Stimulated activated naive CD4-positive, alpha-beta T cell treated with Interleukin-2 at 50 U/mL for 16 hours (primary cell): Measurements from ENCODE around the gene P3H2.
"Not testable (repeated sequence)": the region's sequence is repeated elsewhere in the genome, so short reads cannot be mapped to it uniquely, and the experiment has no call there.

Experiments
- DNase-seq: peaks from one replicate; lab custom pipeline; 2025; lab: John Stamatoyannopoulos, UW

Gene P3H2, protein sequence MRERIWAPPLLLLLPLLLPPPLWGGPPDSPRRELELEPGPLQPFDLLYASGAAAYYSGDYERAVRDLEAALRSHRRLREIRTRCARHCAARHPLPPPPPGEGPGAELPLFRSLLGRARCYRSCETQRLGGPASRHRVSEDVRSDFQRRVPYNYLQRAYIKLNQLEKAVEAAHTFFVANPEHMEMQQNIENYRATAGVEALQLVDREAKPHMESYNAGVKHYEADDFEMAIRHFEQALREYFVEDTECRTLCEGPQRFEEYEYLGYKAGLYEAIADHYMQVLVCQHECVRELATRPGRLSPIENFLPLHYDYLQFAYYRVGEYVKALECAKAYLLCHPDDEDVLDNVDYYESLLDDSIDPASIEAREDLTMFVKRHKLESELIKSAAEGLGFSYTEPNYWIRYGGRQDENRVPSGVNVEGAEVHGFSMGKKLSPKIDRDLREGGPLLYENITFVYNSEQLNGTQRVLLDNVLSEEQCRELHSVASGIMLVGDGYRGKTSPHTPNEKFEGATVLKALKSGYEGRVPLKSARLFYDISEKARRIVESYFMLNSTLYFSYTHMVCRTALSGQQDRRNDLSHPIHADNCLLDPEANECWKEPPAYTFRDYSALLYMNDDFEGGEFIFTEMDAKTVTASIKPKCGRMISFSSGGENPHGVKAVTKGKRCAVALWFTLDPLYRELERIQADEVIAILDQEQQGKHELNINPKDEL

DNA sequence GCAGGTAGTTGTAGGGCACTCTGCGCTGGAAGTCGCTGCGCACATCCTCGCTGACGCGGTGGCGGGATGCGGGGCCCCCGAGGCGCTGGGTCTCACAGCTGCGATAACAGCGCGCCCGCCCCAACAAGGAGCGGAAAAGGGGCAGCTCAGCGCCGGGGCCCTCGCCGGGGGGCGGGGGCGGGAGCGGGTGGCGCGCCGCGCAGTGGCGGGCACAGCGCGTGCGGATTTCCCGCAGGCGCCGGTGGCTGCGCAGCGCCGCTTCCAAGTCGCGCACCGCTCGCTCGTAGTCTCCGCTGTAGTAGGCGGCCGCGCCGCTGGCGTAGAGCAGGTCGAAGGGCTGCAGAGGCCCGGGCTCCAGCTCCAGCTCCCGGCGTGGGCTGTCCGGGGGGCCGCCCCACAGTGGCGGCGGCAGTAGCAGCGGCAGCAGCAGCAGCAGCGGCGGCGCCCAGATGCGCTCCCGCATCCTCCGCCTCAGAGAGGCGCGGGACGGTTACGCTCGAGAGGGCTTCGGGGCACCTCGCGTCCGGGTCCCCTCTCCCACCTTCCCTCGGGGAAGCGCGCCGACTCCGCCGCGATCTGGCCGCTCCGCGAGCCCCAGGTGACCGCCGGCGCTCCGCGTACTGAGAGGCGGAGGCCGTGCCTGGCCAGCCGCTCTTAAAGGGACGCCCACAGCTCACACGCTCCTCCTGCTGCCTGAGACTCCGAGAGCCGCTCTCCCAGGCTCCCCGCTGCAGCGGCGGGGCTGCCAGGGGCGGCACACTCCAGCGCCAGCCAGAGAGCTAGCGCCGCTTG, at the start of gene P3H2:
P3H2 (minus strand) TSS at position 629 of the 792 bp plus-strand sequence; CDS start at position 463, 166 bp downstream.
- DNase-seq, result no peak

DNA sequence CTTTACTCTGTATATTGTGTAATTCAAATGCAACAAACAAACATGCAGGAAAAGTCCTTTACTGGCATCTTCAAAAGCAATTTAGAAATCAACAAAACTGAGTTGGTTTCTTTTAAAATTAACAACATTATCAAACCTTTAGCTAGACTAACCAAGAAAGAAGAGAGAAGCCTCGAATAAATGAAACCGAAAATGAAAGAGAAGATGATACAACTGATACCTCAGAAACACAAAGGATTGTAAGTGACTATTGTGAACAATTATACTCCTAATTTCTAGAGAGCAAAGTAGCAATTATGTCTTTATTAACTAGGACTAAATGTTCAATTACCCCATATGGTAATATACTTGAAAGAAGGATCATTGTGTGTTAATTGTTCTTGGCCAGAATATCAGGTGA, 49.2 kb upstream of the P3H2 start:
- DNase-seq, result no peak

DNA sequence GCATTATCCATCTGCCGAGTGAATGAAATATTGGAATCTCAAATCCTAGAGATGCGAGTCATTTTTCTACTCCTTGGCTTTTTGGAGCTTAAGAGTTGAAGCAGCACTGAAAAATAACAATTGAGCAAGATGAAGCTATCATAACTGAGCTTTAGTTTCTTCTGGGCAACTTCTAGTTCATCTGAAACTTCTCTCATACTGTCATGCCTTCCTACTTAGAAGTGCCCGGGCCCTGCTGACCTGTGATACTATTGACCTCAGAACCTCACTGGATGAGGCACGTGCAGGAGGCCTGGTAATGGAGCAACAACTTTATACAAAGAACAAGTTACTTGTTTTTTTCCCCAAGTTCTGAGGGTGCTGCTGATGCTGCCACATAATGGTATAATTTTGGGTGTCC, 48.5 kb upstream of the P3H2 start:
- DNase-seq, result no peak

DNA sequence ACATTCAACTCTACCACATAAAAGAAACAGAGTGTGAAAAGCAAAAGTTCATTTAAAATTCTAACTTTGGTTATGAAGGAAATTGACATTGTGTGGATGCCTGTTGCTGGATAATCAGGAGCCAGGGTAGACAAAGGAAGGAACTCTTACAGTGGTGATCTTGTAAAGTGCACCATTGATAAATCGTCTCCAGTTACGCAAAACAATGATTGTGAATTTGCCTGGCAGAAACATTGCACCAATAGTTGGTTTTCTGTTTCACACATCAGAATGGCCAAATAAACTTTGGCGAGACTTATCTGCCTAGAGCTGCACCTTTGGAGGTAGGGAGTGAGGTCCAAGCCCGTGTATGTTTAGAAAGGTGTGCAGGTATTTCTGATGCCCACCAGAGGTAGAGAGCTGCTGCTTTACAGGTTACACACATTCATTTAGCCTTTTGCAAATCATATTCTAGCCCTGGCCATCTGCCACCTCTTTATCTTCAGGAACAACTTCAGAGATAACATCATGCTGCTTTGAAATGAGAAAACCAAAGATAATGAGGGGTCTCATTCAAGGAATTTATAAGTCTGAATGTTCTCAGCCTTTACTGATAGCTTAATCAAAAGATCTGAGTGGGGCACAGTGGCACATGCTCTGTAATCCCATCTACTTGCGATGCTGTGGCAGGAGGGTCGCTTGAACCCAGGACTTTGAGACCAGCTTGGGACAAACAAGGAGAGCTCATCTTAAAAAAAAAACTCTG, 47.4 kb upstream of the P3H2 start:
- no peak for DNase-seq

DNA sequence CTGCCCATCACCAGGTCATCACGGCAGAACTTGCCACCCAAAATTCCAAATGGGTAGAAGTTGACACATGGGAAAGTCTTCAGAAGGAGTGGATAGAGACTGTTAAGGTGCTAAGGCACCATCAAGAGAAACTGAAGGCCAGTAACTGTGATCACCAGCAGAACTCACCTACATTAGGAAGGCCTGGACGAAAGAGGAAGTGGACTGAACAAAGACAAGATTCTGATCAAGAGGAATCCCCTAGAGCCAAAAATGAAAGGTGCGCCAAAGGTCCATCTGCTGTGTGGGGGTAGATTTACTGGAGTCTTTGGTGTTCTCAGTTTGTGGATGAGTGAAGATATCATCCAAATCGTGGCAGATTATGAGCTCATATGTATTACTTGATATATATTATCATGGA, 46.3 kb upstream of the P3H2 start:
- no peak for DNase-seq

DNA sequence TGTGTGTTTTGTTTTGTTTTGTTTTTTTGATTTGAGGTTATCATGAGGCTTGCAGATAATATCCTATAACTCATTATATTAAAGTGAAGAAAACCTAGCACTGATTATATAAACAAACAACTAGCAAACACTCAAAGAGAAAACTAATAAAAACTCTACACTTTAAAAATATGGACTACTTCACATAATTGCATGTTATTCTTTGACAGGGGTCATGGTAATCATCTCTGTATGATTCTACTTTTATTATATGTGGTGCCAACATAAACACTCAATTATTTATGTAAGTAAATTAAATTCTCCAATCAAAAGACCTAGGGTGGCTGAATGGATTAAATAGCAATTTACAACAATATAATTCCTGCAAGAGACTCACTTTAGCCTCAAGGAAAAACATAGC, 44.6 kb upstream of the P3H2 start:
- no peak for DNase-seq

DNA sequence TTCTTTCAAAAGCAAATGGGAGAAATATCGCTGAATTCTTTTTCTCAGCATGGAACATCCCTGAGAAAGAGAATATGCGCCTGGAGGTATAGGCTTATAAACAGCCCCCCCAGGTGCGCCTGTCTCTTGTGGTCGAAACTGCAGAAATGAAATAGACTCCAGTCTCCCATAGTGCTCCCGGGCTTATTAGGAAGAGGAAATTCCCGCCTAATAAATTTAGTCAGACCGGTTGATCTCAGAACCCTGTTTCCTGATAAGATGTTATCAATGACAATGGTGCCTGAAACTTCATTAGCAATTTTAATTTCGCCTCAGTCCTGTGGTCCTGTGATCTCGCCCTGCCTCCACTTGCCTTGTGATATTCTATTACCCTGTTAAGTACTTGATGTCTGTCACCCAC, 41.3 kb upstream of the P3H2 start:
- DNase-seq, result not testable (repeated sequence)

DNA sequence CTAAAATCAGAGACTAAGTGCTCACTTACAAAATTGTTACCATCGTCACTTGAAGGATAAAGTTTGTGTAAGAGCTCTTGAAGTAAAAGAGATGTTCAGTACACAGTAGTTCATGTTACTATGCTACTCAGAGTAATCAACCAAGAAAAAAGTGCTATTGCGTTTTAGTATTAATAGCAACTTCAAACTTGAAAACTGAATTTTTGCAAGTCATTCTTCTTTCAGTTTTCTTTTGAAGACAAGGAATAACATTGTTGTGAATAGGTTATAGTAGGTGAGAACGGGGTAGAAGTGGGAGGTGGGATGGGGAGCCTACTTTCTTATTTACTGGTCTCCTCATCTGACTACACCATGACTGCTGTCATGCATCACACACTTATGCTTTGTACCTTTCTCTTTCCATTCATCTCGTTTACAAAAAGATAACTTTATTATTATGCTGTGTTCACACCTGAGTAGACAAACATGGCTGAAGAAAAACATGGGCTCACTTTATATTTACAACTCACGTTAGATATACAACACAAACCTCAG, 39.3 kb upstream of the P3H2 start:
- DNase-seq, result no peak

DNA sequence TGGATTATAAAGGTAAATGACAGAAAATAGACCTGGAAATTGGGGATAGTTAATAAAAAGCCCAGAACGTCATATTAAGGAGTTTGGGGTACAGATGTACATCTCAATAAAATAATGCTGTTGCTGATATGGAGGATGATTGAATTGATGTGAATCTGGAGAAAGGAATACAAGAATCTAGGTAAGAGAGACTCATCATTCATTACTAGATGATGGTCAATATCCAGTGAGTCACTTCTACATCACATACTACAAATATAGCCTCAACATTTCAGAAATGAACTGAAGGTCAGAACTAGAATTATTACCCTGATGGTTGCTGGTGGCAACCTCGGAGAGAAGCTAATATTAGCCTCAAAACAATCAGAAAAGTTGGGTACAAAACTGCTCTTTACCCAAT, 37.6 kb upstream of the P3H2 start:
- DNase-seq, result no peak

DNA sequence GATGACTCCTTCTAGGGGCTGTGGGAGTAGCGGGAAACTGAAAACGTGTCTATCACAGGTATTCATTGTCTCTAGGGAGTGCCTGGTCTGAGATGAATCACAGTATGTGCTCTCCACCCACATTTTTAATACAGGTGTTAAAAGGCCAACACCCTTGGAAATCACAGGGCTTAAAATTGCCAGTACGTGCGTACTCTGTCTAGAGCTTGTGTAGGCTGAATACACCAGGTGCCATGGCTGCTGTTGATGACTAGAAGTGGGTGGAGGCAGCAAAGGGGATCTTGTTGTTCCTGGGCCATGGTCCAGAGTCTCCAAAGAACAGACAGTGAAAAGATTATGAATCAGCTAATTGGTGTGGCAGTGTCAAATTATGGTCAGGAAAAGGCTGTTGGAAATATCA, 35.1 kb upstream of the P3H2 start:
- DNase-seq, result no peak

DNA sequence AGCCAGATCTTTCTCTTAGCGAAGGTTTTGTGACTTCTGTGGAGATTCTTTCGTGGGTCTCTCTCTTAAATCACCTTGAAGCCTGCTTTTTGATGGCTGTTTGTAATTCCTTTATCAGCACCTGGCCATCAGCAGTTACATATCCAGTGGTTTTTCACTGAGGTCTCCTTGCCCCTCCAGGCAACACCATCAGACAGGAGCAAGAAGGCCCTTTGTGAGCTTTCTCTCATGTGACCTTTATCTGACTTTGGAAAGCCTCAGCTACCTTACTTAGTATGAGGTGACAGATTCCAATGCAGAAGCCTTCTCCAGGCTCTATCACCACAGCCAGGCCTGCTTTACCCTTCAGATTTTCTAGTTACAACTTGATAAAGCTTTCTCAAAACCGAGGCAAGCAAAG, 30.0 kb upstream of the P3H2 start:
- DNase-seq, result no peak

DNA sequence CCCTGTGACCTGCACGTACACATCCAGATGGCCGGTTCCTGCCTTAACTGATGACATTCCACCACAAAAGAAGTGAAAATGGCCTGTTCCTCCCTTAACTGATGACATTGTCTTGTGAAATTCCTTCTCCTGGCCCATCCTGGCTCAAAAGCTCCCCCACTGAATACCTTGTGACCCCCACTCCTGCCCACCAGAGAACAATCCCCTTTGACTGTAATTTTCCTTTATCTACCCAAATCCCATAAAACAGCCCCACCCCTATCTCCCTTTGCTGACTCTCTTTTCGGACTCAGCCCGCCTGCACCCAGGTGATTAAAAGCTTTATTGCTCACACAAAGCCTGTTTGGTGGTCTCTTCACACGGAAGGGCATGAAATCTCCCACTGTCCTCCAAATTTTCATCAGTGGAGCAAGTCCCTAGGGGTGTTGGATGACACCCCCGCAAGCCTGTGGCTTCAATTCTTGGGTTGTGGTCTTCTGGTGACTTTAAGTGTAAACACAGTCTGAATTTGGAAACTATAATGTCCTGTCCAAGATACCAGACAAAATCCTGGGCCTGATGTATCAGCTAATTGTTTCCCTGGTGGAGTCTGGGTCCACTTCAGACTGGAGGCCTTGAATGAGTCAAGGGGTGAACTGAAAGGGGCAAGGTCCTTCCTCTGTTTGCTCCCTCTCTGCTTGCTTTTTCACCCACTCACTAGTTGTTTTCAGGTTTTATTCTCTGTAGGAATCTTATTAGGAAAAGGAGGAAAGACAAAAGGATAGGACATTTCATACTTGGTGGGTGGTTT, 29.3 kb upstream of the P3H2 start:
- not testable (repeated sequence) for DNase-seq

DNA sequence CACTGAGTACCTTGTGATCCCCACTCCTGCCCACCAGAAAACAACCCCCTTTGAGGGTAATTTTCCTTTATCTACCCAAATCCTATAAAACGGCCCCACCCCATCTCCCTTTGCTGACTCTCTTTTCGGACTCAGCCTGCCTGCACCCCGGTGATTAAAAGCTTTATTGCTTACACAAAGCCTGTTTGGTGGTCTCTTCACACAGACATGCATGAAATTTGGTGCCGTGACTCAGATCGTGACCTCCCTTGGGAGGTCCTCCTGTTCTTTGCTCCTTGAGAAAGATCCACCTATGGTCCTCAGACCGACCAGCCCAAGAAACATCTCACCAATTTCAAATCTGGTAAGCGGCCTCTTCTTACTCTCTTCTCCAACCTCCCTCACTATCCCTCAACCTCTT, 24.1 kb upstream of the P3H2 start:
- DNase-seq, result not testable (repeated sequence)

DNA sequence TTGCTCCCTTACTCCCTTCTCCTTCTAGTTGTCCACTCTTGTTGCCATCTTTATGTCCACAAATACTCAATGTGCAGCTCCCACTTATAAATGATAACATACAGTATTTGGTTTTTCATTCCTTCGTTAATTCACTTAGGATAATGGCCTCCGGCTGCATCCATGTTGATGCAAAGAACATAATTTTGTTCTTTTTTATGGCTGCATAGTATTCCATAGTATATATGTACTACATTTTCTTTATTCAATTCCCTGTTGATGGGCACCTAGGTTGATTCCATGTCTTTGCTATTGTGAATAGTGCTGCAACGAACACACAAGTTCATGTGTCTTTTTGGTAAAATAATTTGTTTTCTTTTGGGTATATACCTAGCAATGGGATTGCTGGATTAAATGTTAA, 21.3 kb upstream of the P3H2 start:
- no peak for DNase-seq

DNA sequence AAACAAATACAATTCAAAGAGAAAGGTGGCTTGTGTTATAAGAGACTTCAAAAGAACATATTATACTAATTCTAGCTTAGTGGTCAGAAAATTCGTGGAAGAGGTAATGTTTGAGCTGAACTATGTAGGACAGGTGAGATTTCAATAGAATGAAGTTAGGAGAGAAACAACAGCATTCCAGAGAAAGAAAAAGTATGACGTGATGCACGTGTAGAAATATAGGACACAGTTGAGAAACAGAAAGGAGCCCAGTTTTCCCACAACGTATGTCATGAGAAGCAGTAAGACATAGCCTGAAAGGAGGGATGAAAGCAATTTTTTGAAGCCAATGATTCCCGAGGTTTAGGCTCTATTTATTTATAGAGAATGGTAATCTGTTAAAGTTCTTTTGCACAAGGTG, 18.7 kb upstream of the P3H2 start:
- no peak for DNase-seq

DNA sequence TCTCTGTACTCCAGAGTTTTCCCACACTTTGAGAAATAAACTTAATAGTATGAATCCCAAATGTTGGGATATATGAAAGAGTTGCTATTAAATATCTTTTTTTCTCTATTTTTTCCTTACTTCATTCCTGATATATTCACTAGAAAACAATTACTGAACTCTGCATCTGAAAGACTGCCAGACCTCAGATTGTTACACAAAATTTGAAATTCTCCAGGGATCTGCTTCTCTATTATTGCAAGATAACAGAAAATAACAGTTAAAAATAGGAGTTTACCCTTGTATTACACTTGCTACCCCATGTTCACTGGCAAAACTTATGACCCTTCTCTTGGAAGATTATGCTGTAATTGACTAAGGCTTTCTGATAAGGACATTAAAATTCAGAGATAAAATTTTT, 11.7 kb upstream of the P3H2 start:
- DNase-seq, result no peak

DNA sequence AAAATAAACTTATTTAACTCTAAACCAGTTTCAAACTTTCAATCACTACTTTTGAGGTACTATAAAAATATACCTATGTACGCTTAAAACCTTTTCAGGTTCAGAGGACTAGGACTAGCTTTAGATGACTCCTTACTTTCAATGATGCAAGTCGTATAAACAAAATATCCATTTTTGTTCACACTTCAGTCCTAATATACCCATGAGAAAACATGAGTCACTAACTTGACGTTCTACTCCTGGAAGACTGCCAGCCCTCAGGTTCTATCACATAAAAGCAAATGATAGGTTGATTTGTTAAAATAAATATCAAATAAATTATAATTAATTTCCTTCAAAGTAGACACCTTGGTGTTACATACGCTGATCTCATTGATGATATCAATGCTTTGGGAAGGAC, 10.6 kb upstream of the P3H2 start:
- DNase-seq, result no peak

DNA sequence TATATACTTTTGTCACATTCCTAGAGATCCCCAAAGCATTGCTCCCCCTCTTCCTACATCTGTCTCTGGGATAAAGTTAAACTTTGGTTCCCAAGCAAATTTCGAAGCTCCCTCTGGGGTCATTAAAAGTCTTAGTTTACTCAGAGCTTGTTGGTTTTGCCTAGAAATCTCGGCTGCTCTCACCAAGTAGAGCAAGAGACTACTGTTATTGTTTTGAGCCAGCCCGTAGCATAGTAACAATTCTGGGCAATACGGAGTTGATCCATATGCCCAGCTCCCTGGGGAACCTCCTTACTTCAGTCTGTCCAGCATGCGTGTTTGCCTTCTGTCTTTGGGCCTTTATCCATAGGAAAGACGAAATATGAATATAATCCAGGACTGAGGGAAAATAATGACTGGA, 10.0 kb upstream of the P3H2 start:
- DNase-seq, result no peak

DNA sequence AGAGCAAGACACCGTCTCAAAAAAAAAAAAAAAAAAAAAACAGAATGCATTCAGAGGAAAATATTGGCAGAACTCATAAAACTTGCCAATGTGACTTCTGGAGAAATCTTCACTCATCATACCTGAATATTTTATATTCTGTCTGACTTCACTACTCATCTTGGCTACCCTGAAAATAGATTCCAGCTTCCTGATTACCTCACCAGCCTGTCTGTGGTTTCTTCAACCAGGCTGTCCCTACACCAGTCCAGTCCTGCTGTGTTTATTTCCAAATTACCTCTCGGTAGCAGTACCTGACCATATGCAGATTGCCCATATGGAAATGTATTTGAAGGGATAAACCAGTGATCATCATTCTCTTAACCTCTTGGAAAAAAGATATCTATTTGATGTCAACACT, 9.3 kb upstream of the P3H2 start:
- DNase-seq, result no peak

DNA sequence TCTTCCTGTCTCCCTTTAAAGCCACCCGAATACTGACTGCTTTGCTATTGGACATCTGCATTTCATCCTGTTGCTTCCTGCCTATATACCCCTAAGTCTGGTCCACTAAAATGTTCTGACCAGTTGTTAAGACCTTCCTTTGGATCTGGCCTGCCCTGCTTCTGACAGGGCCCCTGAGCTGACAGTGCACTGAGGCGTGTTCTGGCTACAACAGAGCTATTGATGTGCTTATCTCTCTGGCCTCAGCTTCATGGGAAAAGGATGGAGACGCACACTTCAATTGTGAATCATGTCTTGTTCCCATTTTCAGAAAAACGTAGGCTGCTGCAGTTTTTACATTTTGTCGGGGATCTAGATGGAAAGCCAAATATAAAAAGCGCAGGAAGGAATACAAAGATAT, 7.1 kb upstream of the P3H2 start:
- no peak for DNase-seq

DNA sequence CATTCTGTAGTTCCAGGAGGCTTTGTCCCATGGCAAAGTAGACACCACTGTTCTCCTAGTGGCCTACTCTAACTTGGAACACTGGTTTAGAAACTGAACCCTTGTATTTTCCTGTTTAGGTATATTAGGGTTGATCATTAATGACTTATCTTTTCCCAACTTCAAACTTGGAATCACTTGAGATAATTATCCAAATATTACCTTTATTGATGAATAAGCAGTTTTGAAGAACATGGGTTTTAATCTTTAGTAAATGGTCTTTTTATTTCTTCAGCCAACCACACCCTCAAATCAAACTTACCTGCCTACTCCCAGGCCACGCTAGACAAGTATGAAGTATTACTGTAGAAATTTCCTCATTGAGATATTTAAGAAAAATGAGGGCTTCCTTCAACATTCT, 6.5 kb upstream of the P3H2 start:
- DNase-seq, result no peak
